GM19467 (cell line): Measurements from ENCODE around the gene PEX10.

Source experiments
- ATAC-seq: cut with Tn5 transposase; IDR thresholded peaks from one replicate; pipeline ENCODE4 v1.9.1; 2021; ENCODE audit warnings: mild to moderate bottlenecking, moderate library complexity; ENCODE audit not compliant: unreplicated experiment

Gene PEX10

GRCh38 chr1:2354511-2355372 lies 57.6 kb downstream of the PEX10 start:
- no peak for ATAC-seq
